Suppressor macrophage treated with lipopolysaccharide for 4 hours (primary cell): ENCODE results near the gene YEATS2.

Source experiments
- DNase-seq: peaks from one replicate; pipeline ENCODE4 v3.0.0-alpha.2; 2020

The YEATS2 gene

GRCh38 chr3:183845090-183845489 is 147.5 kb downstream of the YEATS2 start:
- DNase-seq, result no peak

- peak; percentile 28 for DNase-seq
Observed at GRCh38 chr3:183845608-183846288, 148.2 kb downstream of the YEATS2 start.

GRCh38 chr3:183854318-183855035 is 156.9 kb downstream of the YEATS2 start:
- DNase-seq, result peak; percentile 17

- no peak for DNase-seq
Observed at GRCh38 chr3:183857863-183858262, 160.3 kb downstream of the YEATS2 start.
